KMS-11 (cell line): ENCODE data around the gene AKAP8L.
"Not testable (repeated sequence)": the region's sequence is repeated elsewhere in the genome, so short reads cannot be mapped to it uniquely, and the experiment has no call there.

ENCODE experiments used
- H2AFZ ChIP-seq: fragments of 200-600 bp; sonication (generic); 2 replicates; pipeline ENCODE4 v1.6.1; 2016; ENCODE audit warnings: antibody characterized with exemption, mixed run types, low read depth
- H3K27ac ChIP-seq: fragments of 200-600 bp; sonication (generic); 2 replicates; pipeline ENCODE4 v1.6.1; 2016; ENCODE audit warnings: mild to moderate bottlenecking, mixed run types
- H3K27me3 ChIP-seq: fragments of 200-600 bp; sonication (generic); 2 replicates; pipeline ENCODE4 v1.6.1; 2017; ENCODE audit warnings: mild to moderate bottlenecking, low read depth, mixed run types, moderate library complexity; ENCODE audit not compliant: insufficient read depth
- H3K36me3 ChIP-seq: fragments of 200-600 bp; sonication (generic); 2 replicates; pipeline ENCODE4 v1.6.1; 2017; ENCODE audit warnings: mild to moderate bottlenecking, mixed run types; ENCODE audit not compliant: insufficient read depth
- H3K4me1 ChIP-seq: fragments of 200-600 bp; sonication (generic); 2 replicates; pipeline ENCODE4 v1.6.1; 2016; ENCODE audit warnings: mild to moderate bottlenecking, low read depth, mixed run types; ENCODE audit not compliant: poor library complexity, severe bottlenecking
- H3K4me2 ChIP-seq: fragments of 200-600 bp; sonication (generic); 2 replicates; pipeline ENCODE4 v1.7.0; 2016; ENCODE audit warnings: mild to moderate bottlenecking, mixed run types
- H3K4me3 ChIP-seq: fragments of 200-600 bp; sonication (generic); IDR thresholded peaks from 2 replicates; pipeline ENCODE4 v1.6.1; 2017; ENCODE audit warnings: low read depth, low read length, mixed read lengths; ENCODE audit not compliant: insufficient read depth
- H3K79me2 ChIP-seq: fragments of 200-600 bp; sonication (generic); 2 replicates; pipeline ENCODE4 v1.6.1; 2016; ENCODE audit warnings: low read depth, mixed run types; ENCODE audit not compliant: insufficient read depth
- H3K9ac ChIP-seq: fragments of 200-600 bp; sonication (generic); 2 replicates; pipeline ENCODE4 v1.6.1; 2016; ENCODE audit warnings: mild to moderate bottlenecking, mixed run types
- H4K20me1 ChIP-seq: fragments of 200-600 bp; sonication (generic); 2 replicates; pipeline ENCODE4 v1.6.1; 2016; ENCODE audit warnings: mild to moderate bottlenecking, mixed run types; ENCODE audit not compliant: insufficient read depth
- TF ChIP-seq, protein P1 (sequence below): fragments of 200-600 bp; sonication (generic); conservative IDR thresholded peaks from 2 replicates; pipeline ENCODE4 v1.6.1; 2017; ENCODE audit warnings: low read depth, mild to moderate bottlenecking, antibody characterized with exemption, low read length, moderate library complexity, mixed read lengths

The AKAP8L gene

DNA sequence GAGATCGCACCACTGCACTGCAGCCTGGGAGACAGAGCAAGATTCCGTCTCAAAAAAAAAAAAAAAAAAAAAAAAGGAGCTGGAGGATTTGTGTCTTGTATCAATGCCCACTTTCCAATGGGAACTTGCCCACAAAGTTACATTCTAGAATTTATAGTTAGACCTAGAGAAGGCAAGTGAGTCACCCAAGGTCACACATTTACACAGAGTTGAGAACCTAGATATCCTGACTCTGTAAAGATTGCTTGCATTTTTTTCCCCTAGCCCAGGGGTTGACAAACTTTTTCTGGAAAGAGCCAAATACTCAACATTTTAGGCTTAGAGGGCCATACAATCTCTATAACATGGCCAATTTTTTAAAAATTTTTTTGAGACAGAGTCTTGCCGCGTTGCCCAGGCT, 78.7 kb downstream of the AKAP8L start:
- H3K4me1 ChIP-seq: no peaks in the 10 kb centered on the region
- no peak overlapping the region for H3K4me2 ChIP-seq
- TF ChIP-seq, protein P1, sequence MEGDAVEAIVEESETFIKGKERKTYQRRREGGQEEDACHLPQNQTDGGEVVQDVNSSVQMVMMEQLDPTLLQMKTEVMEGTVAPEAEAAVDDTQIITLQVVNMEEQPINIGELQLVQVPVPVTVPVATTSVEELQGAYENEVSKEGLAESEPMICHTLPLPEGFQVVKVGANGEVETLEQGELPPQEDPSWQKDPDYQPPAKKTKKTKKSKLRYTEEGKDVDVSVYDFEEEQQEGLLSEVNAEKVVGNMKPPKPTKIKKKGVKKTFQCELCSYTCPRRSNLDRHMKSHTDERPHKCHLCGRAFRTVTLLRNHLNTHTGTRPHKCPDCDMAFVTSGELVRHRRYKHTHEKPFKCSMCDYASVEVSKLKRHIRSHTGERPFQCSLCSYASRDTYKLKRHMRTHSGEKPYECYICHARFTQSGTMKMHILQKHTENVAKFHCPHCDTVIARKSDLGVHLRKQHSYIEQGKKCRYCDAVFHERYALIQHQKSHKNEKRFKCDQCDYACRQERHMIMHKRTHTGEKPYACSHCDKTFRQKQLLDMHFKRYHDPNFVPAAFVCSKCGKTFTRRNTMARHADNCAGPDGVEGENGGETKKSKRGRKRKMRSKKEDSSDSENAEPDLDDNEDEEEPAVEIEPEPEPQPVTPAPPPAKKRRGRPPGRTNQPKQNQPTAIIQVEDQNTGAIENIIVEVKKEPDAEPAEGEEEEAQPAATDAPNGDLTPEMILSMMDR: no peak
- no peaks in the 10 kb centered on the region for H3K27me3 ChIP-seq
- H3K79me2 ChIP-seq: peaks cover 4% of the 10 kb centered on the region; the same call in 1 of the 2 replicates
- no peaks in the 10 kb centered on the region for H3K36me3 ChIP-seq
- no peak overlapping the region for H3K27ac ChIP-seq
- H3K9ac ChIP-seq: no peak overlapping the region
- H3K4me3 ChIP-seq: no peak overlapping the region
- no peak overlapping the region for H2AFZ ChIP-seq
- no peaks in the 10 kb centered on the region for H4K20me1 ChIP-seq

DNA sequence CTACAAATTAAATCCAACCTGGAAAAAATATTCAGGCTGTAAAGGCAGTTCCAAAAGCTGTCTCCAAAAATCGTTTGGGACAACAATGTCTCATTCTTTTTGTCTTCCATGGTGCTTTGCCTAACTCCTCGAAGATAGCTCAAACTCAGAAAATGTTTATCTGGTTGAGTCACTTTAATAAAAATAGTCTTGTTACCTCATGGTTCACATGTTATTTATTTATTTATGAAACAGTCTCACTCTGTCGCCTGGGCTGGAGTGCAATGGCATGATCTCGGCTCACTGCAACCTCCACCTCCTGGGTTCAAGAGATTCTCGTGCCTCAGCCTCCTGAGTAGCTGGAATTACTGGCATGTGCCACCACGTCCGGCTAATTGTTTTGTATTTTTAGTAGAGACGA, 81.6 kb downstream of the AKAP8L start:
- H3K4me1 ChIP-seq: no peaks in the 10 kb centered on the region
- no peak overlapping the region for H2AFZ ChIP-seq
- H3K27me3 ChIP-seq: no peaks in the 10 kb centered on the region
- no peak overlapping the region for H3K4me3 ChIP-seq
- no peak overlapping the region for H3K27ac ChIP-seq
- no peak overlapping the region for H3K9ac ChIP-seq
- TF ChIP-seq, protein P1: no peak
- no peaks in the 10 kb centered on the region for H4K20me1 ChIP-seq
- peaks cover 15% of the 10 kb centered on the region for H3K79me2 ChIP-seq
- H3K36me3 ChIP-seq: no peaks in the 10 kb centered on the region
- H3K4me2 ChIP-seq: no peak overlapping the region

DNA sequence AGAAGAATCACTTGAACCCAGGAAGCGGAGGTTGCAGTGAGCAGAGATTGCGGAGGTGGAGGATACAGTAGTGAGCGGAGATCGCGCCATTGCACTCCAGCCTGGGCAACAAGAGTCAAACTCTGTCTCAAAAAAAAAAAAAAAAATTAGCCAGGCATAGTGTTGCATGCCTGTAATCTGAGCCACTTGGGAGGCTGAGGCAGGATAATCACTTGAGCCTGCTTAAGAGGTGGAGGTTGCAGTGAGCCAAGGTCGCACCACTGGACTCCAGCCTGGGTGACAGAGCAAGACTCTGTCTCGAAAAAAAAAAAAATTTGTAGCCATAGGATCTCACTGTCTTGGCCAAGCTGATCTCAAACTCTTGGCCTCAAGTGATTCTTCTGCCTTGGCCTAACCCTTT, 82.8 kb downstream of the AKAP8L start:
- H3K4me2 ChIP-seq, H4K20me1 ChIP-seq, H3K27ac ChIP-seq, H2AFZ ChIP-seq, H3K4me3 ChIP-seq, H3K27me3 ChIP-seq, H3K36me3 ChIP-seq, H3K9ac ChIP-seq, H3K4me1 ChIP-seq: not testable (repeated sequence)
- H3K79me2 ChIP-seq: peaks cover 21% of the 10 kb centered on the region

DNA sequence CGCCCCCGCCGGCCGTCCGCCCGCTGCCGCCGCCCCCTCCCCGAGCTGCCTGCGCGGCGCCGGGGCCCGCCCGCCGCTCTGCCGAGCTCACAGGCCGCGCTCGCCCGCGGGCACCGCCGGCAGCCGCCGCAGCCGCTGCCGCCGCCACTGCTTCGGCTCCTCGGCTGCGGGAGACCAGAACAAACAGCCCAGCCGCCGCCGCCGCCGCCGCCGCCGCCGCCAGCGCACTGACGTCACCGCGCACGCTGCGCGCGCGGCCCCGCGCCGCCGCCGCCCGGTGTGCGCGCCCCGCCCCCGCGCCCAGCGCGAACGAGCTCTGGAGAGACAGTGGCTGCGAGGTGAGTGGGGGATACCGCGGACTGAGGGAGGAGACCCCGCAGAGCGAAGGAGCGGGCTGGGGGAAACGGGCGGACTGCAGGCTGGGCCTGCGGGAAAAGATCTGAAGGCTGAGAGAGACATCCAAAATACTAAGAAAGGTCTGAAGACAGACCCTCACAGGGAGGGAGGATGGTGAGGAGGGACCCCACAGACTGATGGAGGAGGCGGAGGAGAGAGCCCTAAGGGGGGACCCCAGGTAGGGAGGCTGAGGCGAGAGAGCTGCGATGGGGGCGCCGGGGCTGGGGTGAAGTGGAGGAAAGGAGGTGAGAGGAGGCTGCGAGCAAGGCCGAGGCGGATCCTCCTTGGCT, 86.3 kb downstream of the AKAP8L start, which contains the start of gene BRD4:
TSS of gene BRD4 (minus strand) at position 229 of the 686 bp plus-strand sequence. CDS start 59,440 bp downstream, outside the sequence.
- Histone ChIP-seq H3K27ac (peak within 1 kb of the TSS; percentile 66), H3K27me3 (no peaks in the 10 kb centered on the region), H3K4me3 (no peak within 1 kb of the TSS), H3K9ac (peak within 1 kb of the TSS; percentile 80), H4K20me1 (peaks cover 36% of the 10 kb centered on the region), H3K4me2 (peak within 1 kb of the TSS; percentile 98), H3K4me1 (peaks cover 22% of the 10 kb centered on the region), H3K79me2 (peaks cover 56% of the 10 kb centered on the region), H3K36me3 (no peaks in the 10 kb centered on the region), H2AFZ (peak within 1 kb of the TSS; percentile 79)
- TF ChIP-seq, protein P1: no peak
